Embryonic facial prominence (tissue), 1 donor: ENCODE measurements around the gene FARP1.

Source experiments
- DNase-seq: peaks from one replicate; pipeline ENCODE4 v3.0.0-alpha.2; 2016; ENCODE audit errors: extremely low spot score

FARP1 gene

GRCh38 chr13:98444381-98444780 lies 301.5 kb downstream of the FARP1 start:
- no peak for DNase-seq

DNA sequence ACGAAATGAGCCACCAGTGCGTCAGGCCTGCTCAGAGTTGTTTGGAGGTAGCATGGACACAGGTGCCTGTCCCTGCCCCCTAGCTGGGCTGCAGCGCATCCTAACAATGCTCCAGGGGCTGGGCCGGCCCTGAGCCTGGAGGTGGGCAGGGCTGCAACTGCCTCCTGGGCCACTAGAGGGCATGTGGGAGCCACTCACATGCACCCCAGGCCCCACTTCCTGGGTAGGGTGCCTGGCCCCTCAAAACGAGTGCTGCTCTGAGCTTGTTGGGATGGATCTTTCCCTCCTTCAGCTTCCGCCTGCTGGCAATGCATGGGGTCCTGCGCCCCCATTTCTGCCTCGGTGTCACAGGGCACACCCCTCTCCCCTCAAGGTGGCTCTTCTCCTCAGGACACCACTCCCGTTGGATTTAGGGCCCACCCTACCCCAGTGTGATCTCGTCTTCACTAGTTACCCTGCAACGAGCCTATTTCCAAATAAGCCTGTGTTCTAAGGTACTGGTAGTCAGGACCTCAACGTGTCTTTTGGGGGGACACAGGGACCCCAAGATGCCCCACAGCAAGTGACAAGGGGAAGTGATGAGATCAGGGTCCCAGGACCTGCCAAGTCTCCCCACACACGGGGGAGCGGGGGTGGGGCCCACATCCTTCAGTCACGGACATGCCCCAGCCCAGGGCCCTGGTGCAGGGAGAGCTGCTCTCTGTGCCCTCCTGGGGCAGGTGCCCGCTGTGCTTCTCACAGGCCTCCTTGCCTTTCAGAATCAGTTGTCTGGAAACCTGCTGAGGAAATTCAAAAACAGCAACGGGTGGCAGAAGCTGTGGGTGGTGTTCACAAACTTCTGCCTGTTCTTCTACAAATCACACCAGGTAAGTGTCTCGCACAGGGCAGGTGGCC lies 302.7 kb downstream of the FARP1 start:
- DNase-seq = no peak

DNA sequence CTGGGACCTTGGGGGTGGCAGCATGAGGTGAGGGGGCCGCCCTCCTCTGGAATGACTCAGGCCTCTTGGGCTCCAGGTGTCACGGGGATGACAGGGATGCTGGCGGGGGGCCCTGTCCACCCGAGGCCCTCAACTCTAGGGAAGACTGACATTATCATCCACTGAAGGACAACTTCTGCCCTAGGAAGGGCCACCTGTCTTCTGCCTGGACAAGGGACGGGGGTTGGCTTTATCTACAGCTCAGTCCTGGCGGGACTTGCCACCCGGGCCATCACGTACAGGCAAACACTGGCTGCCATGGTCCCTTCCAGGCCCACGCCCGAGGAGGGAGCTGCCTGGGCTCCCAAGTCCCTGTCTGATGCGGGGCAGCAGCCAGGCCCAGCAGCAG lies 303.3 kb downstream of the FARP1 start:
- no peak for DNase-seq

GRCh38 chr13:98447130-98447529 lies 304.2 kb downstream of the FARP1 start:
- DNase-seq = no peak

GRCh38 chr13:98447881-98448641 lies 305.2 kb downstream of the FARP1 start:
- DNase-seq = no peak

DNA sequence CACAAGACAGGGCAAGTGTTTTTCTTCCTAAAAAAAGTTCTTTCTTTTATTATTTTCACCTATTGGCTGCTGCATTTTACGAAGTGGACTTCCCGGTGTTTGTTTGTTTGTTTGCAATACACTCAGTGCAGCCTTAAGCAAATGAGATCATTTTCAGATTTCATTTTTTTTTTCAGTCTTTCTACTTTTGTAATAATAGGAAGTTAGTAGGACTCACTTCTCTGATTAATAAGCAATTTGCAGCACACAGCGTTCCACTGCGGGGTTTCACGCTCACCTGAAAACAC lies 305.7 kb downstream of the FARP1 start:
- DNase-seq = no peak

DNA sequence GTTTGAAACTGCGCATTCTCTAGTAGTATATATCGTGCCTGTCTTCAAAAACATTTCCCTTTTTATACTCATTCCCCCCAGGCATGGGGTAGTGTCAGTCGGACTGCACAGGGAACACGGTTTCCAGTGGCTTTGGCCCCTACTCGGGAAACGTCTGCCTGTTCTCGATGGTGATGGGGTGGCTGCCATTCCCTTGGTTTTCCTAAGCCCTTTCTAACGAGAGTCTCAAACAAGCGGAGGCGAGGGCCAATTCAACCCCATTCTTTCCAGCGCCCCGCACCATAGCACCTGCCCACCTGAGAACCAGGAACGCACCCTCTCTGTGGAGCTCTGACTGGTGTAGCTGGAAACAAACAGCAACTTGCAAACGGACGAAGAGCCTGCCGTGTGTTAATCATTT lies 306.4 kb downstream of the FARP1 start:
- no peak for DNase-seq

DNA sequence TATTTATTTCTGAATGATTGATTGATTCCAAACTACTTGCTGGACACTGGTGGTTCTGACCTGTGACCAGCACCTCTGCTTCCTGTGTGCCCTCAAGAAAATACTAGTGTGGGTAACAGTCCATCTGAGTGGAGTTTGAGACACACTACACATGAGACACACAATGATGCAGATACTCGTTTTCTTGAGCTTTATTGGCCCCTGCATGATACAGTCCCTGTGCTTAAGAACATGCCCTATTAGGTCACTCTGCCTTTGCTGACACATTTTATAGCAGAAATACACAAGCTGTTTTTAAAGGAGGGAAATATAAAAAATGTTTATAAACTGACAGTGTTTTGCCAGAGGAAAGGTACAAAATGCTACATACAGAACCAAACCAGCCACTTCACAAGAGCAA lies 307.1 kb downstream of the FARP1 start:
- no peak for DNase-seq

- DNase-seq = no peak
Observed at GRCh38 chr13:98450539-98451111, 307.7 kb downstream of the FARP1 start.

- no peak for DNase-seq
Observed at GRCh38 chr13:98451676-98452470, 309.0 kb downstream of the FARP1 start.

DNA sequence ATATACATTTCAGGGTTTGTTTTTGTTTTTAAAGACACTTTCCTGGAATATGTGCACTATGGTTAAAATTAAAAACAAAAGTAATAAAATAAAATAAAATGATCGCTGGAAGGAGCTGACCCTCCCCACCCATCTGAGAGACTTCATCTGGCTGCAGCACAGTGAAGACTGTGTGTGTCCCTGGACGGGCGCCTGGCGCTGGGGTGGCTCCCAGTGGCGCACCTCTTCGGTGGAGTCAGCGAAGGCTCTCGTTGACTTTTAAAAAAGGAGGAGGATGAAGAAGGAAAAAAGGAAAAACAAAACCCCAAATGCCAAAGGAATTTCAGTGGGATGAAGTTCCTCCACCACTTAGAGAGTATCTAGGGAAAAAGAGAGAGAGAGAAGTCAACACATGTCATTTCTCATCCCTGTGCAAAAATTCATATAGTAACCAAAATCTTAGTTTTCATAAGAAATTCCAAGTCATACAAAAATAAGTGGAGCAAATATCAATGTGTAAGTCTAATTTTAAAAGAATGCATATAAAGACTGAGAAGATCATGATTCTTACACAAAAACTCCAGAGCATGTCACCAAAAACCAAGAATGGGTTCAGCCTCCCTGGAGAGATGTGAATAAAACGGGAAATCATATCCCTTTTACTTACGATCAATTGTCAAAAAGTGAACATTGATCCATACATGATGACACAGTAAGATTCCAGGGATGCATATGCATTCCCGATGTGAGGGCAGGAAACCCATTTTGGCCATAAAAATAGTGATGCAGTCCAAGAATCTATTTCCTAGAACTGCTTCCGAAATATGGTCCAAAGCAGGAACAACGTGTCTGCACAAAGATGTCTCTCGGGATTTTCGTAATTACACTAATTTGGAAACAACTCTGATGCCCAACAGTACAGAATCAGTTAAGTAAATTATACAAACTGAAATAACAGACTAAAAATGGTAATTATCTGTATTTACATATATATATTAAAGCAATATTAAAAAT lies 310.3 kb downstream of the FARP1 start:
- DNase-seq = no peak

- no peak for DNase-seq
Observed at GRCh38 chr13:98454389-98454881, 311.5 kb downstream of the FARP1 start.

DNA sequence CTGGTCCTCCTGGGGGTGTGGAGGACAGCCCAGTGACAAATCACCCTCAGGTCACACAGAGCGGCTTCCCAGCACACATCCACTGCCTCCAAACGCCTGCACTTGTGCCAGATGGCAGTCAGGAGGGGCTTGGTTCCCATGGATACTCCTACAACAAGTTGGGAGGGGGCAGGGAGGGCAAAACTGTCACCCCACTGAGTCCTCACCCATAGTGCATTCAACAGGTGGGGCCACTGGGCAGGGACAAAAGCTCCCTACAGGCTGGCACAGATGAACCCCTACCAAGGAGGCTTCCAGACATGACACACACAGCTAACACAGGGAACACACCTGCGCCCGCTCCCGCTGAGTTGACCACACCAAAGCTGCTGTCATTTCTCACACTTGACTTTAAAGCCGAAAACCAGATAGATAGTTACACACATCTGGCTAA lies 313.5 kb downstream of the FARP1 start:
- no peak for DNase-seq

DNA sequence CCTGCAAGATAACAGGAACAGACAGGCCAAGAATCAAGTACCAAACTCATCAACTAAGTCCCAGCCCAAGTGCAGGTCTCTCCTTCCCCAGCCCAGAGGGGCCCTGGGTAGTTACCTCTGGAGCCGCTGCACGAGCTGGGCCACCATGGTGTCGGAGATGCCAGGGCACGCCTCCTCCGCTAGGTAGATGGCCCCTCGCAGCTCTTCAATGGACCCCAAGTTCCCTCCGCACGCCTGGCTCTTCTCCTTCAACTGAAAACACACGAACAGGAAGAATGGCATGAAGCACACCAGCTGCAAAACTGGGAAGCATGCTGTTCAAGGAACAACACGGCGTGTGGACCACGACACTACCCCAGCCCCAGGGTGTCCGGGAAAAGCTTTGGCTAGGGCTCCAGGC lies 314.2 kb downstream of the FARP1 start:
- no peak for DNase-seq

DNA sequence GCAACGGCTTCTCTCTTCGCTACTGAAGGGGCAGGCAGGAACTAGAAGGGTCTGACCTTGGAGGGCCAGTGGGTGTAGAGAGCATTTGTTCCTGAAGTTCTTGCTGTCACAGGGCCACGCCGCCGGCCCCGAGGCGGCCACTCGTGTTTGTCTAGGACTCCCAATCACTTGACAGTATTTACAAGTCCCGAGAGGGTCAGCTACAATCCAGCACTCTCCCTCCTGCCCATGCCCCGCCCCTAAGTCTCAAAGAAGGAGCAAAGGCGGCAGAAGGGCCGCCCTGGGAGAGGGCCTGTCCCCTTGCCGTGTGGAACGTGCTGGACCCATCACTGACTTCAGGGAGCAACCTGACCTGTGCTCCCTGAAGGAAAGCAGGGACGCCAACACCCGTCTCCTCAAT lies 315.5 kb downstream of the FARP1 start:
- no peak for DNase-seq

DNA sequence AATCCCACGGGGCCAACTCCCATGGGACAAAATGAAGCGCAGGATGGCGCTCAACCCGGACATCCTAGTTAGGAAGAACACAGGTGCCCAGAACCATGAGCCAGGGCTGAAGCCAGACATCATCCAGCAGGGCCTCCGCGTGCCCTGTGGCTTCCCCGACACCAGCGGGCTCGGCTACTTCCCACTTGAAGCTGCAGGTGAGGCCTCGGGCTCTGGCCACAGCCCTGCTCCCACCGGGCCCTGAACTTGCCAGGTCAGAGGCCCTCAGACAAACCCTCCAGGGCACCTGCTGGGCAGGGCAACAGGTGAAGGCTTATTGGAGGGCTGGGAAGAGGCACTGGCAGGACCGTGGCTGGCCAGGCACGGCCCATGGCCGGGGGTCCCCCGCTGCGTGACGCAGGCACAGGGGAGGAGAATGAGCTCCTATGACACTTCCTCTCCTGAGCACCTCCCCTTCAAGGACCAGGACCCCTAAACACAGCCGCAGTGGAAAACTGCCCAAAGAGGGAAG lies 316.3 kb downstream of the FARP1 start:
- DNase-seq = no peak

- DNase-seq = no peak
Observed at GRCh38 chr13:98459721-98460370, 317.0 kb downstream of the FARP1 start.

DNA sequence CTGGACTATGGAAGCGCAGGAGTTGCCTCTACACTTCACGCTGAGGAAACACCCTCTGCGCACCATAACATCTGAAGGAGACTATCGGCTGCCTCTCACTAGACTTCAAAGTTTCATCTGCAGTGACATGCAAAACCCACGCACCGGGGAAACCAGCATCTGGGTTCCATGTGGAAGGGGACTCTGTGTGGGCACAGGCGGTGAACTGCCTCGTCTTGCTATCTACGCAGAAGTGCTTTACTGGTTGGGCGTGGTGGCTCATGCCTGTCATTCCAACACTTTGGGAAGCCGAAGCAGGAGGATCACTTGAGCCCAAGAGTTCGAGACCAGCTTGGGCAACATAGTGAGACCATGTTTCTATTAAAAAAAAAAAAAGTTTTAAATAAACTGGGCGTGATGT lies 317.6 kb downstream of the FARP1 start:
- DNase-seq = no peak

DNA sequence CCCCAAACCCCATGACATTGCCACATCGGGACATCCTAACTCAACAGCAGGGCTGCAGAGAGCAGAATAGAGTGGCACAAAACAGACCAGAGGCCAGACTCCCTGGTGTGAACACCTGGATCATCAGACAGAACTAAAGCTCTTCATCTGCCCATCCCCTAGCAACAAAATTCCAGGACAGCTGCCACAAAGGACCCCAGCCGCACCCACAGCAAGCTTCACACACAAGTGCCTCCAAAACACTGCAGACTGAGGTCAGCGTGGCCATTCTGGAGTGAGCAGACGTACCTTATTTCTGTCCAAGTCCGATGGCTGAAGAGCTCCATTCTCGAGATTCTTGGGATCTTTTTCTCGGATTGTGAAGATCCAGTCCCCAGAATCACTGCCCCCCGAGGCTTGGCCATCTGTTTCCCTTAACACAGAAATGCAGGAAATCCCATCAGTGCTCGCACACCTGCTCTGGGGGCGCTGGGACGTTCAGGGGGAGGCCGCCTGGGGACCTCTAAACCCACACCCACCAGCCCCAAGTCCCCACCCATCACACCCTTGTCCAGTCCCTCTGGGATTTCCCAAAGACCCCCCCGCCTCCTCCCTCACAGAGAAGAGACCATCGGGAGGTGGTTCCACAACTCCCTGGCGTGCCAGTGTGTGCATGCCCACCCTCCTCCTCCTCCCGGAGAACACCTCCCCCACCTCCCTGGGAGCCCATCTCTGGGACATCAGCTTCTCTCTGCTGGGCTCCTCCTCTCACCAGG lies 318.8 kb downstream of the FARP1 start:
- DNase-seq = no peak
